Medulla oblongata (tissue), 1 donor: Measurements from ENCODE around the gene PEMT.

ENCODE experiments used
- DNase-seq: peaks from one replicate; pipeline ENCODE4 v3.0.0-alpha.2; 2015; ENCODE audit errors: extremely low spot score

The PEMT gene

DNA sequence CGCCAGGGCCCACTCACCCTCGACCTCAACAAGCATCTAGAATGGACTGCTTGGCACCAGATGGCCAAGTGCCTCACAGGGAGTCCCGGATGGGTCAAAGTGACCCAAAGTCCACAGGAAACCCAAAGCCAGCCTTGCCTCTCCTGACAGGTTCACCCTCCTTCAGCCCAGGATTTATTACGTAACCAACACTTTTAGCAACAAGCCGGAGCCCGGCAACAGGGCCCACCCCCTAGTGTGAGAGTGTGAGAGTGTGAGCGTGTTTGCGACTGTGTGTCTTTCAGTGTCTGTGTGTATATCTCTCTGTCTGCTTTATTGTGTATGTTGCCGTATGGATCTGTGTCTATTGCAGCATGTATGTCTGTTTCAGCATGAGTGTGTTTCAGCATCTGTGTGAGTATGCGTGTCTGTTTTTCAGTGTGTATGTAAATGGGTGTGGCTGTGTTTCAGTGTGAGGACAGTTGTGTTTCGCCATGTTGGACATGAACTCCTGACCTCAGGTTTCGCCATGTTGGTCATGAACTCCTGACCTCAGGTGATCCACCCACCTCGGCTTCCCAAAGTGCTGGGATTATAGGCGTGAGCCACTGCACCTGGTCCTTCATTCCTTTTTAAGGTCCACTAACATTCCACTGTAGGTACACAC, 13.7 kb upstream of the PEMT start:
- DNase-seq, result no peak

DNA sequence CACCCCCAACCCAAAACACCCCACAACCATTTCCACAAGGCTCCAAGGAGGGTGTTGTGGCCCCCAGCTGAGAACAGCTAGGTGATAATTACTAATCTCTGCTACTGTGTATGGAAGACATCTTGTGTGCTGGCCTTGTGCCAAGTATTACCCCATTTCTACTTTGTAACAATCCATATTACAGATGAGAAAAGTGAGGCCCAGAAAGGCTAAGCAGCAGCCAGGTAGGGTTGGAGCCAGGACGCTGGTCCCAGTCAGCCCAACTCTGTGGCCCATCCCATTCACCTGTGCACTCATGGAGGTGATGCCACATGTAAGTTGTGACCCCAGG, 12.4 kb upstream of the PEMT start:
- DNase-seq, result no peak

DNA sequence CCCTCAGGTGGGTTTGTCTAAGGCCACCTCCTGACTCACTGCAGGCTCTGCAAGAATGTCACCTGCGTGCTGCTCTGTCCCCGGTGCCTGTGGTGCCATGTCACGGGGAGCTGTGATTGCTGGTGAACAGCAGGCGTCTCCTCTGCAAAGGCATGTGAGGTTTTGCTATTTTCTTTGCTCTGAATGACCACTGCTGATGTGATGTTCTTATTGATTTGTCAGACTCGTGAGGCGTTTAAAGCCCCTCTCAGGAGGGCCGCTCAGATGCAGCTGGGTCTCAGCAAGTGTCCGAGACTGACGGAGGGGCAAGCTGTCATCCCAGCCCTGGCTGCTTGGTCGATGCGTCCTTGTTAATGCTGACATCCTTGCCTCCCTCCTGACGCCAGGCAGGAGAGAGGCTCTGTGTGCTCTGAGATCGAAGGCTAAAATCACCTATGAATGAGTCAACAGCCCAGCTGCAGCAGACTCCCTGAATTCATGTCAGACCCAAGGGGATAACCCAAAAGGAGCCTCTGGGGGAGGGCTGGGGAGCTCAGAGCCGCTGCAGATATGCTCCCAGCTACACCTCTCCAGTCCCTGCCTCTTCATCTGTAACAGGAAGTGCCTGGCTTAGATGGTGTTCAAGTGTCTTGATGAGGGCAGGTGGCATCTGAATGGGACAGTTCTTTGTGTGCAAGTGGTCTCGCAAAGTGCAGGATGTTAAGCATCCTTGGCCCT, 11.8 kb upstream of the PEMT start:
- DNase-seq, result no peak

DNA sequence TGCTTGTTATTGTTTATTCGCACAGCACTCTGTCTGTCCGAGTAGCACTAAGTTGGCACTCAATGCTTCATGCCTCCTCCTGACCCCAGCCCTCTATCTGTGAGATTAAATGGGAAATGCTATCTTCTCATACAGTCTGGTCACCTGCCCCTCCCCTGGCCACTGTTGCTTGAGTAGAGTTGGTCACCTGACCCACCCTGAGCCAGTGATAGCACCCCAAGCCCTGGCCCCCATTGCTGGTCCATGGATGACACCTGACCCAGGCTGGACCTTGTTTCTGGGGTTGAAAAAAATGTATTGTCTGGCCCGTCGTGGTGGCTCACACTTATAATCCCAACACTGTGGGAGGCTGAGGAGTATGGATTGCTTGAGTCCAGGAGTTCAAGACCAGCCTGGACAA, 8.5 kb upstream of the PEMT start:
- DNase-seq, result no peak

DNA sequence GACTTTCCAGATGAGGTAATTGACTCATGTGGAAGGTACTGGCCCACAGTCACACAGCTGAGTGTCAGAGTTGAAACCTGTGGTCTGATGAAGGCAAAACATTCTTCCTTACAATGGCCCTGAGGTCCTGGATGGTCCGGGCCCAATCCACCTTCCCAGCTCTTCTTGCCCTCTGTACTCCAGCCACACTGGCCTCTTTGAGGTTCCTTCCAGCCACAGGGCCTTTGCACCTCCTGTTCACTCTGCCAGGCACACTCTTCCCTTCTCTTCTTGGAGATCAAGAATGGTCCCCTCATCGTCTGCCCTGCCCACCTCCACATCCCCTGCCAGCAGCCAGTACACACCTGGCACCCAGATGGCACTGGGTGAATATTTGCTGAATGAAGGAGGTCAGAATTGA, 6.5 kb upstream of the PEMT start:
- DNase-seq, result no peak

DNA sequence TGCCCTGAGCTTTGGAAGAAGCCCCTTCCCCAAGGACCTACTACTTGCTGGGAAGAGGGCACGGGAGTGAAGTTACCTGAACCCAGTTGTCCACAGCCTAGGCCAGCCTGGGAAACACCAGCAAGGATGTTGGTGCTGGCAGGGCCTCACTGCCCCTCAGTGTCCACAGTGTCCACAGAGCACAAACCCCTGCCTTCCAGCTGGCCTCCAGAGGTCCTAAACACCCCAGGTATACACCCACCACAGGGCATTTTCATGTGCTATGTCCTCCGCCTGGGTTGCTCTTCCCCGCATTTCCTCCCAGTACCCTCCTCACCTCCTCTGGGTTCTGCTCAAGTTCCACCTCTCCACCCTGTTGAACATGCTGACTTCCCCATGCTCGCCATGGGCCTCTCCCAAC, 4.2 kb upstream of the PEMT start:
- no peak for DNase-seq

DNA sequence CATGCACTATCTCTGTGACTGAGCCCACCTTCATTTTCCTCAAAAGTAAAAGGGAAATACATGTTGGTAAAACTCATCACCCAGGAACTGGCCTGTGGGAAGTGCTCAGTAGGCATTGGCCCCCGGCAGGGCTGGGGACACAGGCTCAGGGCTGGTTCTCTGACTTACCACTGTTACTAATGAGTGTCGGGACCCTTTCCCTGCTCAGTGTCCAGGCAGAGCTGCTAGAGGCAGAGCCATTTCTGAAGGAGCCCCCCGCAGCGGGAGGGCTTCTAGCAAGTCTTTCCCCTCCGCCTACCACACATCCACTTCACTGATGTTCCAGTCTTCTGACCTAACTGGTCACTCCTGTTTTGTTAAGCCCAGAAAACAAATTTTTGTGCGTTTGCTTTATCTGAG, 1.7 kb upstream of the PEMT start:
- no peak for DNase-seq

DNA sequence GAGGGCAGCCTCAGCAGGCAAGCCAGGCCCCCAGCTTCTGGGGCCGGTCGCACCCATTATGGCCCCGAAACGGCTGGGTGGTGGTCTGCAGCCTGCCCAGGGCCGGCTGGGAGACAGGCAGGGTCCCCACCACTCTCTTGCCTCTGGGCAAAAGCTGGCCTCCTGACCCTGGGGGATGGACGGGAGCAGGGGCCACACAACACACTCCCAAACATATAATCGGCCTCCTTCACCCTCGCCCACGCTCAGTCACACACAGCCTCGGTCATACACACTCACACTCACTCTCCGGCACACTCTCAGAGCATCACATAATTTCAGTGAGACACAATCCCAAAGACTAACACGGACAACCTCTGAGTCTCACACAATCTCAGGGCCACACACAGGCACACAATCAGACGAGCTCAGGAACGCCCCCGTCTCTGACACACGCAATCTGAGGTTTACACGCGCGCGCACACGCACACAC, 589 bp downstream of the PEMT start:
- peak; percentile 5 for DNase-seq

DNA sequence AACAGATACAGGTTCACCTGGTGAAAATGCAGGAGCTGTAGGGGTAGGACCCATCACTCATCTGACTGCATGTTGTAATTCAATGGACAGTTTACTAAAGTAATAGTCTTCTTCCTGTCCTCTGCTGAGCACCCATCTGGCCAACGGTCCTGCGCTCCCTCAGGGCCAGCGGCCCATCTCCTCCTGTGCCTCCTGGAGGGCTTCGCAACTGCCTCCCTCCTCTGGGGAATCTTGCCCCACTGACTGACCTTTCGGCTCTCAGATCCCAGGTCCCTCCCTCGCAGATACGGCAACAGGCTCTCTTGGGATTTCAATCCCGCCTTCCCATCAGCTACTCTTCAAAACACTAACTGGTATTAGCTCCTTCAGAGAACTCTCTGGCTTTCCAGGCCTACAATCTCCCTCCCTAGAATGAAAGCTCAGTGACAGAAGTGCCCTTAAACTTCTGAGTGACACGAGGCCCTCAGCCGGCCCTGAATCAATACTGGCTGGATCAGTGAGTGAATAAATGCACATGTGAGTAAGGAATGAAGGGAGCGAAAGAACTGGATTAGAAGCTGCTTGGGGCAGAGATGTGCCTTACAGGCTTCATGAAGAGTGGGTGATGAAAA, 1.3 kb downstream of the PEMT start:
- no peak for DNase-seq

DNA sequence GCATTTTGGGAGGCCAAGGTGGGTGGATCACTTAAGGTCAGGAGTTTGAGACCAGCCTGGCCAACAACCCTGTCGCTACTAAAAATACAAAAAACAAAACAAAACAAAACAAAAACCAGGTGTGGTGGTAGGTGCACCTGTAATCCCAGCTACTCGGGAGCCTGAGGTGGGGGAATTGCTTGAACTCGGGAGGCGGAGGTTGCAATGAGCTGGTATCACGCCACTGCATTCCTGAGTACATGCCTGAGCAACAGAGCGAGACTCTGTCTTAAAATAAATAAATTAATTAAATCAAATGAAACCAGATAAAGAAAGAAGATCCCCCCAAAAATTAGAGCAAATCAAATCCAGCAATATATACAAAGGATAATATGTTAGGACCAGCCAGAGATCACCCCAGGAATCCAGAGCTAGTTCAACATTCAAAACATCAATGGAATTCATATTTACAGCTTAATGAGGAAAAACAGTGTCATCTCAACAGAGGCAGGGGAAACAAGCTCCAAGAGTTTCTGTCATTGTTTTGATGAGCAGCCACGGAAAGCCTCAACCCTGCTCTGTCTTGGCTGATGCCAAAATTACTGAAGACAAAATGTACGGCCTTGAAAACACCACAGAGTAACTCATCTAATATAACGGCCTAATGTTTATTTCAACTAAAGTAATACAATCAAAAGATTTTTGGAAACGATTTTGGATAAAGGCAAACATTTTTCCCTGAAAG, 3.7 kb downstream of the PEMT start:
- DNase-seq, result no peak

DNA sequence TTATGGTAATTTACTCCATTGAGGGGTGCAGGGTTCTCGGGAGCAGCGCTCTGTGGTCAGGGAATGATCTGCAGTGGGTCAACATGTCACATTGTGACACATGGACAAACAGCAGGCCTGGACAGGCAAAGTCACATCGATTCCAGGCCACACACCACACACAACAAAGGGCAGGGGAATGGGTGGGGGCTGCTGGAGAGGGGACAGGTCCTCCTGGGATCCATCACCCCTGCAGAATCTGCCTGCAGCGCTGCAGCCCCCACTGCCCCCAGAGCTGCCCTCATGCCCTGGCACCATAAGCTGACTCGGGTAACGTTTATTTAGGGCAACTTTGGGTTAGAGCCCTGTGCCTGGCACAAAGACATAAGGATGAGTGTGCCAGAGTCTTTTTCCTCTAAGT, 9.1 kb downstream of the PEMT start:
- no peak for DNase-seq

DNA sequence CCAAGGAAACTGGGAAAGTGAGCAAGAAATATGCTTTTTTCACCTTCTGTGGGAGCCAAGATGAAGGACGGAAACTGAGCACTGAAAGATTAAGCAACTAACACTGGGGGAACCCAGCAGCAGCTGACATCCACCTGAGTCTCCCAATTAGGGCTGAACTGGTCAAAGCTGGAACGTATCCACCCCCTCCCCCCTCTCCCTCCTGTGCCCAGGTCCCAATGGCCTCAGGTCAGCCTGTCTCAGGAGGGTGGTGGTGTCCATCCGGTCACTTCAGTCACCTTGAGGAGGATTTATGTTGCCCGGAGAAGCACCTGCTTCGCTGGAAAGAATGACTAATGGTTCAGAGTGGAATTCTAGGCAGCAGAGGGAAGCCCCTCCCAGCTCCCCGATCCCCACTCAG, 10.0 kb downstream of the PEMT start:
- DNase-seq, result no peak

DNA sequence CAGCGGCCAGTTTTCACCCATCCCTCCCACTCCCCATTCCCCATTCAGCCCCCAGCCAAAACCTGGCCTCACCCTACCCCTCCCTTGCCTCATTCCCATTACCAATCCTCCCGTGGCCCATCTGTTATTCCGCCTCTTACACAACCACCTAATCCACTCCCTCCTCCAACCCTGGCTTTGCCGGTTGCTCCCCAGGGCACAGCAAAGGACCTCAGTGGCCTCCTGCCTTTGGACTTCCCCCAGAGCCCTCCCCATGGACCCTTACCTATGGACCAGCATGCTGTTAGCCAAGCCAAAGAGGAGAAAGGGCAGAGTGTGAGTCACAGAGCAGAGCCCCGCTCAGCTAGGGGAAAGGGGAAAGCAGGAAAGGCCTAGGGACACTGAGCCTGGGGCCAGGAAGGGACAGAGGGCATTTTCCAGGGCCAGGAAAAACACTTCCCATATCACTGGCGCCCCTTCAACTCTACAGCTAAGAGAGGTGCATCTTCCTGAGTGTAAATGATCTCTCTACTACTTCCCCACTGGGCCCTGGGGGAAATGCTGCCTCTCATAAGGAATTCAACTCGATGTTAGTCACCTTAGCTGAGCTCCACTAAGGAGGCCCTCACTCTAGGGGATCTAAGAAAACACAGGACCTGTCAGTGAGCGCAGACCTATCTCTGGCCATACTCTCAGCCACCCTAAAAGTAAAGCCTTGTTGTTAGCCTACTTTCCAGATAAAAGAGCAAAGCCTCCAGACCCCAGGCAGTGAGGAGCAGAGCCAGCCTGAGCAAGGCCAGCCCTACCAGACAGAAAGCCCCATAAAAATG, 10.6 kb downstream of the PEMT start:
- DNase-seq, result no peak

DNA sequence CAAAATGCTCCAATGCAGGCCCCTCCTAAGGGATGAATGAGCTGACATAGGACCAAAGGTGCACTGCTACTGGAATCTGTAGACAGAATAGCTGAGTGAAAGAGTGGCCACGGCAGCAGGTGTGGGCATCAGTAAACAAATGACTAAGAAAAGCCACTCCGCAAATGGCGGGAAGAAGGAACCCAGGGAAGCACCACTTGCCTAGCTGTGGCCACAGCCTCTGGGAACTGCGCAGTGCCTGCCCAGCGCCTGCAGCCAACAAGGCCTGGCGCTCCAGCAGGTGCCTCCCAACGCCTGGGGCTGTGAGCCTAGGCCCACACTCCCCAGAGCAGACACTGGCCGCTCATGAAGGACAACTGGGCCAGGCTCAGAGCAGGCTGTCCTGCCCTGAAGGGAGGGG, 11.8 kb downstream of the PEMT start:
- DNase-seq, result no peak

DNA sequence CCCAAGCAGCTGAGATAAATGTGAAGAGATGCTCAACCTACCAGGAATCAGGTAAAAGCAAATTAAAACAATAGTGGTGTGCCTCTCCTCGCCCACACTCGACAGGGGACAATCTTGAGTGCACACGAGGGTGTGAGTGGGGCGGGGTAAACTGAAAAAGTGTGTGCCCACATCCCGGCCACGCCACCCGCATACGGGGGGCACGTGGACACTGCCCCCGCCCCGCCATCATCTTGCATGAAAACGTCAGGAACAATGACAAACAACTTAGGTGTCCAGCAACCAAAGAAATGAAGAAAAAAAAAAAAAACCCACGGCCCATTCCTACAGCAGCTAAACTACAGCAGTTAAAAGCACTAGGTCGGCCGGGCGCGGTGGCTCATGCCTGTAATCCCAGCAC, 14.1 kb downstream of the PEMT start:
- no peak for DNase-seq

DNA sequence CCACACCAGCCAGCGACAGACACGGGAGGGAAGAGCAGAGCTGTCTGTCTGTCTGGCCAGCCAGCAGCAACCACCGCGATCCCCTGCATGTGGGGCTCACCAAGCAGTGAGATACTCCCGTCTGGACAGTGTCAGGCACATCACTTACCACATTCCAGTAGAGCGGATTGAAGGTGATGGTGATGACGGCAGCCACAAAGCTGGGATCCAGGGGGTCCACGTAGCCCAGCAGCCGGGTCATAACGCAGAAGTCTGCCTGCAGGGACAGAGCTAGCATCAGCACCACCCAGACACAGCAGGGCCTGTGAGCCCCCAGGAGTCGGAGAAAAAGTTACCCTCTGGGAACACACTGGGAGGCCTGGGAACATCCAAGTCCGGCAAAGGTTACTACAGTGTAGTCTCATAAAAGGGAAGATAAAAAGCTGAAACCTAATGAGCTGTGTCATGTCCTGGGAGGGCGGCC, 14.7 kb downstream of the PEMT start:
- no peak for DNase-seq

DNA sequence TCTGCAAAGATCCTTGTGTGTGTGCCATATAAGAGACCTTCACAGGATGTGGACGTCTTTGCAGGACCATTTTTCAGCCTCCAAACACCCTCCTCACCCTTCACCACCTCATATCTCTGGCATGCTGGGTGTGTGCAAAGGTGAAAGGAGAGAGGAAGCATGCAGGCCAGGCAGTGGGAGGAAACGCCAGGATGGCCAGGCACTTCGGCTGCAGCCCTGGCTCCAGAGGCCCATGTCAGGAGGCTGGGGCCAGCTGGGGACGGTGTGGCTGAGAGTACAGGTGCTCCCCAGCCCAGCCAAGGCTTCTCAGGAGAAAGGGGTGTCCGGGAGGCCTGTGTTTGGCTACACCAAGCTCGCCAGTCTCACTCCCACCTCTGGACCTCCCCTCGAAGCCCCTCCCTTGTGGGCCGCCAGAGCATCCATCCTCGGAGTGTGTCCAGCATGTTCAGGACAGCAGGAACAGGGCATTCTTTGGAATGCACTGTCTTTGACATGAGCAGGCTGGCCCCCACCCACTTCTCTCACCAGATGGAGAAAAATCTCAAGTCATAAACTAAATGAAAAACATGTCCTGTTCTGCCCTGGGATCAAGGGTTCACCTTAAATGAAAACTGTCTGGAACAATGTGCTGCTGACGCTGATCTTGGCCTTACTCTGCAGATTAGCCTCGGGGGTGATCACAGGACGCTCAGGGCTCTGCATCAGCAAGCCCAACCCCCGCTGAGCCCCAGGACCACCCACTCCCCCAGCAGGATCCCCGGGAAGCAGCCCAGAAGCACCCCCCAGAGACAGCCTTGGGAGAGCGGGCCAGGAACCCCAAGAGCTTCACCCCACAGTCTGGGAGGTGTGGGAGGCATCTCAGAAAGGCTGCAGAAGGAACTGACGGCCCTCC, 15.9 kb downstream of the PEMT start:
- DNase-seq, result no peak

DNA sequence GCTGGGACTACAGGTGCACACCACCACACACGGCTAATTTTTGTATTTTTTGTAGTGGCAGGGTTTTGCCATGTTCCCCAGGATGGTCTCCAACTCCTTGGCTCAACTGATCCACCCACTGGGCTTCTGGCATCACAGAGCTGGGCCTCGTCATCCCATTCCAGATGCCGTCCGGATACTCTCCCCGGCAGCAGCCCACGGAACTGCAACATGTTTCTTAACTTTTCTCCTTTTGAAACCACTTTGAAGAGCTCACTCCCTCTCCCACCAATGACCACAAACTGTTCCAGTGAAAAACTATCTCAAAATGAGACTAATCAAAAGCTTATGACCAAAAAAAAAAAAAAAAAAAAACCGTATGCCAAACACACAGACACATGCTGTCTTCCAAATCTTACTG, 17.6 kb downstream of the PEMT start:
- DNase-seq, result no peak

DNA sequence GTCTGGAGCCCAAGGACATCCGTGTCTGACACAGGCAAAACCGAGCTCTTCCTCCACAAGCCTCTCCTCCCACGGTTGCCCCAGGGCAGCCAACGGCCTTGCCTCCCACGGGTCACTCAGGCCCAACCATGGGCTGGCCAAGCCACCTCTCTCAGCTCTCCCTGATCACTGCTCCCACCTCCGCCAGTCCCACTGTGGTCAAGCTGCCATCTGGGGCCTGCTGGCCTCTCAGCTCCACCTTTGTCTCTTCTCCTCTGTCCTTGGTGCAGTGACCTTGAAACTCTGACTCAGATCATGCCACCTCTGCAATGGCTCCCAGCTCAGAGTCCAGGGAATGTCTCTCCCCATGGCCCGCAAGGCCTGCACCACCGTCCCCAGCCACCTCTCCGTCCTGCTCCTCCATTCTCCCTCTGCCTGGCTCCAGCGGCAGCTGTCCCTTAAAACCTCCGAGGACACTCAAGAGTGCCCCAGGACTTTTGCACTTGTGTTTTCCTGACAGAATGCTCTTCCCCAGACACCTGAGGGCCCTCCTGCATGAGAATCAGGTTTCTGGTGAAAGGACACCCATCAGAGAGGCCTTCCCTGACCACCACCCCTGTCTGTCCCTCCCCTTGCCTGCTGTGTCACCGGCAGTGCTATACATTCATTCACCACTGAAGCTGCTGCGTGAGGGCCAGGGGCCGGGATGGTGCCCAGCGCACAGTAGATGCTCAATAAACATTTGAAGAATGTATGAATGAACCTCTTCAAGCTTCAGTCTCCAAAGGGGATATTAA, 19.3 kb downstream of the PEMT start:
- DNase-seq, result no peak
